Chondrocyte (in vitro differentiated cells): ENCODE measurements around the gene RAB3IL1. TPM values are rescaled to one million over a fixed set of nuclear protein-coding genes. Genes with fewer than 3 reads are reported as not detected.

ENCODE experiments used
- DNase-seq: peaks from one replicate; pipeline ENCODE4 v3.0.0; 2021; ENCODE audit warnings: mixed read lengths, low spot score
- H3K27ac Mint-ChIP-seq: one replicate; pipeline ENCODE4 v1.8.0; 2021; ENCODE audit warnings: mild to moderate bottlenecking, moderate library complexity, mixed read lengths; ENCODE audit not compliant: unreplicated experiment
- H3K27me3 Mint-ChIP-seq: 2 replicates; pipeline ENCODE4 v1.8.0; 2021; ENCODE audit warnings: low read depth, mixed read lengths
- H3K36me3 Mint-ChIP-seq: 2 replicates; pipeline ENCODE4 v1.8.0; 2021; ENCODE audit warnings: low read depth, mixed read lengths
- H3K4me1 Mint-ChIP-seq: 2 replicates; pipeline ENCODE4 v1.8.0; 2021; ENCODE audit warnings: low read depth, mild to moderate bottlenecking, mixed read lengths
- H3K4me3 Mint-ChIP-seq: one replicate; pipeline ENCODE4 v1.8.0; 2021; ENCODE audit warnings: mild to moderate bottlenecking, moderate library complexity, mixed read lengths; ENCODE audit not compliant: unreplicated experiment
- H3K9me3 Mint-ChIP-seq: 2 replicates; pipeline ENCODE4 v1.8.0; 2021; ENCODE audit warnings: low read depth, mixed read lengths
- total RNA-seq: library from RNA; stranded (reverse); gene quantifications from 3 replicates; pipeline ENCODE4 v1.2.1, GENCODE V29; 2021
- TF ChIP-seq, protein P1 (sequence below): fragments of 200-600 bp; sonication (generic); IDR thresholded peaks from 2 replicates; pipeline ENCODE4 v1.5.0; 2021; ENCODE audit warnings: antibody characterized with exemption, mild to moderate bottlenecking, moderate library complexity

RAB3IL1 gene
- total RNA-seq, 1 donor from 2014 or later, result 24.7 TPM

DNA sequence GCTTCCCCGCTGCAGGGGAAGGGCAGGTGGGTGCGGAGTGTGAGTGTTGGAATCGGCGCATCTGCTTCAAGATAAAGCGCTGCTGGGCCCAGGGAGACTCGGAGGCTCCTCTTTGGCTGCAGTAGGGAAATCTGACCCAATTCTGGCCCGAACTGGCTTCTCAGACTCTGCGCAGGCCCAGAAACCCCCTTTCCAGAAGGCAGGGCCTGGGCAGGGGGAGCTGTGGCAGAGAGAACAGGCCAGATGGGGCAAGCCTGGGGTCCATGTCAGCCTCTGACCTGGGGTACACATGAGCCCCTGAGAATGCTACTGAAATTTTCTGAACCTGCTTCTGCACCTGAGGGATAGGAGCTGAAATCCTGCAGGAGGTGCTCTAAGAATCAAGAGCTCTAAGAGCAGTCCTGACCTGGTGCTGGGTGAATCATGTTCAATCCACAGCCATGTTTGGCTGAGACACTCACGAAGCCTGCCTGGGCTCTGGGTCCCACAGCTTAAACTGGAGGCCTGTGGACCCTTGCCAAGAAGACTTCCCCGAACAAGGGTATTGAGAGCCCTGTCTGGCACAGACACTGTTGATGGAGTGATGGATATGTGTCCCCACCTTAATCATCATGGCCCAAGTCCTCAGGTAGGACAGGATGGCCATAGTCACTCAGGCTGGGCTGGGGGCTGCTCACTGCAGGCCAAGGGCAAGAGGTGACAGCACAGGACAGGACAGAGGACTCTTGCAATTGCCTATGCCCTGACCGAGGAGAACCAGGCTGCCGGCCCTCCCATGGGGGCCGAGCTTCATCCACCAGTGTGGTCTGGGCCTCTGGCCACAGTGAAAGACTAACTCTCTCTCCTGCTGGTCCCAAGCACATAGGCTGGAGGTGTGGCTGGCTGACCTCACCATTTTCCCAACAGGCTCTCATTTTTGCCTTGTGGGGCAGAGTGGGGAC lies 6.9 kb downstream of the RAB3IL1 start:
- H3K4me1 Mint-ChIP-seq, result peaks cover 5% of the 10 kb centered on the region

DNA sequence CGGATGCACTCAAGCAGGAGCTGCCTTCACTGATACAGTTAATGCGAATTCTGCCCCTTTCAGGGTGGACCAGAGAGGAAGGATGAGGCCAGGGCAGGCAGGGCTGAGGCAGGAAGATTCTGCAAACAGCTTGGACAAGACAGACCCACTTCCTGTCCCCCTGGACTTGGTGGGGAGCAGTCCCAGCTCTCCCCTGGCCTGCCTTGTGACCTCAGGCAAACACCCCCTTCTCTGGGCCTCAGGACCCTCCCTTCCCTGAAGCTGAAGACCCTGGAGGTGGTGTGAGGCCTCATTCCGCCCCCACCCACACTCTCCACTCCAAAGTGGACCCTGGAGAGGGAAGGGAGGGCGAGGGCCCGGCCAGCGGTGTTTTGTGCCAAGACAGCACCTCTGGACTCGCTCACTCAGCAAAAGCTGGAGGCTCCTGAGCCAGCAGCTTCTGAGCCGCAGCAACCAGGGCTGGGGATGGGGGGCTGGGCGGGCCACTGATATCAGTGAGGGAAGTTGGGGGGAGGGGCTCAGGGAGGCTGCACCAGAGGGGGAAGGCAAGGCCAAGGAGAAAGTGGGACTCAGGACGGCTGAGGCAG lies 8.5 kb downstream of the RAB3IL1 start:
- Mint-ChIP-seq H3K4me1 (no peaks in the 10 kb centered on the region), H3K4me3 (no peak overlapping the region), H3K36me3 (peaks cover 11% of the 10 kb centered on the region), H3K9me3 (no peaks in the 10 kb centered on the region), H3K27ac (no peak overlapping the region), H3K27me3 (no peaks in the 10 kb centered on the region)
- peak; percentile 77 for DNase-seq
- TF ChIP-seq, protein P1, sequence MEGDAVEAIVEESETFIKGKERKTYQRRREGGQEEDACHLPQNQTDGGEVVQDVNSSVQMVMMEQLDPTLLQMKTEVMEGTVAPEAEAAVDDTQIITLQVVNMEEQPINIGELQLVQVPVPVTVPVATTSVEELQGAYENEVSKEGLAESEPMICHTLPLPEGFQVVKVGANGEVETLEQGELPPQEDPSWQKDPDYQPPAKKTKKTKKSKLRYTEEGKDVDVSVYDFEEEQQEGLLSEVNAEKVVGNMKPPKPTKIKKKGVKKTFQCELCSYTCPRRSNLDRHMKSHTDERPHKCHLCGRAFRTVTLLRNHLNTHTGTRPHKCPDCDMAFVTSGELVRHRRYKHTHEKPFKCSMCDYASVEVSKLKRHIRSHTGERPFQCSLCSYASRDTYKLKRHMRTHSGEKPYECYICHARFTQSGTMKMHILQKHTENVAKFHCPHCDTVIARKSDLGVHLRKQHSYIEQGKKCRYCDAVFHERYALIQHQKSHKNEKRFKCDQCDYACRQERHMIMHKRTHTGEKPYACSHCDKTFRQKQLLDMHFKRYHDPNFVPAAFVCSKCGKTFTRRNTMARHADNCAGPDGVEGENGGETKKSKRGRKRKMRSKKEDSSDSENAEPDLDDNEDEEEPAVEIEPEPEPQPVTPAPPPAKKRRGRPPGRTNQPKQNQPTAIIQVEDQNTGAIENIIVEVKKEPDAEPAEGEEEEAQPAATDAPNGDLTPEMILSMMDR, result no peak

More for the DNA sequence above, 6.9 kb downstream of the RAB3IL1 start:
- H3K36me3 Mint-ChIP-seq, result peaks cover 6% of the 10 kb centered on the region
- no peaks in the 10 kb centered on the region for H3K27me3 Mint-ChIP-seq
- DNase-seq, result peak; percentile 64
- no peaks in the 10 kb centered on the region for H3K9me3 Mint-ChIP-seq
- H3K27ac Mint-ChIP-seq, result no peak overlapping the region
- no peak overlapping the region for H3K4me3 Mint-ChIP-seq
- TF ChIP-seq, protein P1, result no peak

GRCh38 chr11:61907871-61908729 lies 9.3 kb downstream of the RAB3IL1 start:
- no peaks in the 10 kb centered on the region for H3K27me3 Mint-ChIP-seq
- TF ChIP-seq, protein P1, result no peak
- H3K4me3 Mint-ChIP-seq, result no peak overlapping the region
- no peaks in the 10 kb centered on the region for H3K9me3 Mint-ChIP-seq
- H3K27ac Mint-ChIP-seq, result no peak overlapping the region
- DNase-seq, result peak; percentile 89
- peaks cover 13% of the 10 kb centered on the region for H3K36me3 Mint-ChIP-seq
- no peaks in the 10 kb centered on the region for H3K4me1 Mint-ChIP-seq

GRCh38 chr11:61907282-61907681 lies 10.1 kb downstream of the RAB3IL1 start:
- Mint-ChIP-seq H3K27ac (no peak overlapping the region), H3K36me3 (peaks cover 15% of the 10 kb centered on the region), H3K4me3 (no peak overlapping the region), H3K27me3 (no peaks in the 10 kb centered on the region), H3K4me1 (no peaks in the 10 kb centered on the region), H3K9me3 (no peaks in the 10 kb centered on the region)
- DNase-seq, result peak; percentile 69
- TF ChIP-seq, protein P1, result no peak

GRCh38 chr11:61906522-61906909 lies 10.8 kb downstream of the RAB3IL1 start:
- H3K9me3 Mint-ChIP-seq, result no peaks in the 10 kb centered on the region

More at GRCh38 chr11:61906522-61906909, 10.8 kb downstream of the RAB3IL1 start:
- Mint-ChIP-seq H3K4me1 (no peaks in the 10 kb centered on the region), H3K4me3 (no peak overlapping the region), H3K27ac (no peak overlapping the region), H3K36me3 (peaks cover 15% of the 10 kb centered on the region), H3K27me3 (no peaks in the 10 kb centered on the region)
- TF ChIP-seq, protein P1, result no peak
- DNase-seq, result no peak
